DMS 273 (cell line): ENCODE measurements around the gene FKBP8.

Experiments
- DNase-seq: peaks from one replicate; lab custom pipeline; 2025; ENCODE audit not compliant: unreplicated experiment; lab: John Stamatoyannopoulos, UW

Gene FKBP8

DNA sequence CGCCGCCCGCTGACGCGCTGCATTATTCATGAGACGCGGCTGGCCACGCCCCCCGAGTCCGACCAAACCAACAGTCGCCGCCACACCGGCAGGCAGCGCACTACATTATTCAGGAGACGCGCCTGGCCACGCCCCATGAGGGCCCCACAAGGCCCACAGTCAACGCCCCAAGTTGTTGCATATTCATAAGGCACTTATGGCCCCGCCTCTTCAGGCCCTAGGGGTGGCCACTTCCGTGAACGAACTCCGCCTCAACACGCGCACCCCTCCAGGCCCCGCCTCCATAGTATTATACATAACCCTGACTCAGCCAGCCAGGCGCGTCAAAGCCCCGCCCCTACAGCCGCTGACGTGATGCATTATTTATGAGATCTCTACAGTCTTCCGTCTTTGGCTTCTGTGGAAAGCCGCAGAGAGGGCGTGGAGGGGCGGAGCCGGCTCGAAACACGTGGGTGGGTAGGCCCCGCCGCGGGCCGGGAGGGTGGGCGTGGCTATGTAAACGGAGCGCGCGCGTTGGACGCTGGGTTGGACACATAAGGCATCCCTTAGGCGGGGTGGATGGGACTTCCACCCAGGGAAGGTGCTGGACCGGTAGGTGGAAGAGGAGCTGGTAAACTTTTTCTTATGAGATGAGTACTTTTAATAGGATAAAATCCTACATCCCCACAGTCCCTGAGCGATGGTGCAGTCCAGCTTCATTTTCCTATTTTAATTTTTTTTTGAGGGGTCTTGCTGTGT, 21.1 kb downstream of the FKBP8 start:
- peak; percentile 100 for DNase-seq

DNA sequence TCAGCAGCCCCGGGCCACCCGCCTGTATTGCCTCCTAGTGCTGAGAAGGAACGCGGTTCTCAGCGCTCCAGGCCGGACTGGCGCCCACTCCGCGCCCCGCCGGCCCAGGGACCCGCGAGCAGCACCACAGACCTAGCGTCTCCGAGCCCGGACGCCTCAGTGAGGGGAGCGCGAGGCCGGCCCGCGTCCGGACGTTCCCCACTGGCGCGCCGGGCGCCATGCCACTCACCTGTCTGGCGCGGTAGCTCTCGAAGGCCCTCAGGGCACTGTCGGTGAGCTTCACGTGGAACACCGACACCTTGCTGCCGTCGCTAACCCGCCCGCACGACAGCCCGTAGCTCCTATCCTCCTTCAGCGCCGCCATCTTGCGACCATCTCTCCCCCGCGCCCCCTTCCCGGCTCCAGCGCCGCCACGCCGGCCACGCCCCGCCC, 21.7 kb downstream of the FKBP8 start, which contains the start of gene ELL:
ELL (minus strand) TSS at position 379 of the 432 bp plus-strand sequence; CDS start at position 364, 15 bp downstream.
- no peak for DNase-seq

DNA sequence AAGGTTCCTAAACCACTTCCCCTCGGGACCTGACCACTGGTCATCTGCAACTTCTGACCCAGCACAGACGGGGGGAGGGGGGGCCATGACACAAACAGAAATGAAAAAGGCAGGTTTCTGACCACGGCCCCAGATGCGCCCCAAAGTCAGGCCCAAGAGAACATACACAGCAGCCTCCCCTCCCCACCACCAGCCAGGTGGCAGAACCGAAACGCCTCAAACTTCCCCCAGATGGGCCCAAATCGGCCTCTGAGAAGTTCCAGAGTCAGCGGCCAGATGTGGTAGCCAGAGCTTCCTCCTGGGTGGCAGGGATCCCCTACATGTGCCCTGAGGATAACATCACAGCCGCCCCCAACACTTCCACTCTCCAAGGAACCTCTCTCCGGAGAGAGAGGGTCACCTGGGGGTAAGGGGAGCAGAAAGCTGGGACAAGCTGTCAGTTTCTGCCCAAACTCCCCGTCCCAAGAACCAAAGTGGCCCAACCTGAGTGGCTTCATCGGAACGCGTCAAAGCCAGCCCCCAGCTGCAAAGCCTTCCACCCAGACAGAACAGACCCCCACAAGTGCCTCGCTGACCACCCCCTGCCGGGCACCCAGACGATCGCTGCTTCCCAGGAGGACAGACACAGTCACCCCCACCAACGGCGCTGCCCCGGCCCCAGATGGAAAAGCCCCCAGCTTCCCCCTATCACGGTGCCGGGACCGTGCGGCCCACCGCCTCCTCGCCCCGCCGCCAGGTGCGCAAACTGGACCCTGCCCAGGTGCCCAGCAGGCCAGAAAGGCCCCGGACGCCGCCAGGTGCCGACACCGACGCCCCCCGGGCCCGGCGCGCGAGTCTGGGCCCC, 22.3 kb downstream of the FKBP8 start:
- DNase-seq = peak; percentile 61

DNA sequence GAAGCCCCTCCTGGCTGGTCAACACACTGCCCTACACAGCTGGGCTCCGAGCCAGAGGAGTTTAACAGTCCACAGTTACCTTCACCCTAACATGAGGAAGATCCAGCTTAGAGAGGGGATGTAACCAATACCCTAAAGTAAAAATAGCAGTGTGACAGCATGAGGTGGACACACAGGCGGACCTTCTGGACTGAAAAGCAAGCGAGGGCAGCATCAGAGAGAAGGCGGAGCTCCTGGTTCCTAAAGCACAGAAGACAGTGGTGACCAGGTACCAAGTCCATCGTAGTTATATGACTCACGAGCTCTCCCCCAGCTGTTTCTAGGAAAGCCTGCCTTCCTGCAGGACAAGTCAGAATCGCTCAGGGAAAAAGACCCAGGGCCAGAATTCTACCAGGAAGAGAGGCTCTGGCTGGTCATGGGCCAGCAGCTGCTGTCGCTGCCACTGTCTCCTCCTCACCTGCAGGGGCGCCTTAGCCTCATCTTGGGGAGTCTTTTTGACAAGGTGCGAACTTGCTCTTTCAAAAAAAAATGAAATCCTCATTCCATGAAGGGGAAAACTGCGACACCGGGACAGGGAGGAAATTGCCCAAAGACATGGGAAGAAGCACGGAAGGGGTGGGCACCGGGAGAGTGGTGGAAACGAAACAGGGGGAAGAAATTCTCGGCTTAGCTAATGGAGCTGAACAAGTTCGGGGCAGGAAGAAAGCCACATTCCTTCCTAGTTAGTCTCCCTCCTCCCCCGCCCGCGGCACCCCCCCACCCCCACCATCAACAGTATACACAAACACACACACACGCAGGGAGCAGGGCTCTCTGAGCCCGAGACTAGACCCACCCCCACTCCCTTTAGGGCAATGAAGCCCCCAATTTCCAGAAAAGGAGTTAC, 23.2 kb downstream of the FKBP8 start:
- peak; percentile 75 for DNase-seq

DNA sequence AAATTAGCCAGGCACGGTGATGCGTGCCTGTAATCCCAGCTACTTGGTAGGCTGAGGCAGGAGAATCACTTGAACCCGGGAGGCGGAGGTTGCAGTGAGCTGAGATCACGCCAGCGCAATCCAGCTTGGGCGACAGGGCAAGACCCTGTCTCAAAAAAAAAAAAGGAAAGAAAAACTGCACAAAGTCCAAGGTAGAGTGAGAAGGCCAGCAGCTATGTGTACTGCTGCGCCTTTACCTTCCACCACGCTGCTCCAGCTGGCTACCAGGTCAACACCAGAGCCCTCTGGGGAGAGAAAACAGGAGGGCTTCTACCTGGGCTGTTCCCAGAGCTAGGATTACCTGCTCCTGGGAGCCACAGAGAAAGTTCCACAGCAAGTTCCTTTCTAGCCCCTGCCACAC, 24.7 kb downstream of the FKBP8 start:
- DNase-seq = no peak

DNA sequence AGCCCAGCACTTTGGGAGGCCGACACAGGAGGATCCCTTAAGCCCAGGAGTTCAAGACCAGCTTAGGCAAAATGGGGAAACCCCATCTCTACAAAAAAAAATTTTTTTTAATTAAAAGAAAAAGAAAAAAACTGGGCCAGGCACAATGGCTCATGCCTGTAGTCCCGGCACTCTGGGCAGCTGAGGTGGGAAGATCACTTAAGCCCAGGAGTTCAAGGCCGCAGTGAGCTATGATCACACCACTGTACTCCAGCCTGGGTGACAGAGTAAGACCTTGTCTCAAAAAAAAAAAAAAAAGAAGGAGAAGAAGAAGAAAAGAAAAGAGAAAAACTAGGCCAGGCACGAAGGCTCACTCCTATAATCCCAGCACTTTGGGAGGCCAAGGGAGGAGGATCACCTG, 25.8 kb downstream of the FKBP8 start:
- DNase-seq = no peak

DNA sequence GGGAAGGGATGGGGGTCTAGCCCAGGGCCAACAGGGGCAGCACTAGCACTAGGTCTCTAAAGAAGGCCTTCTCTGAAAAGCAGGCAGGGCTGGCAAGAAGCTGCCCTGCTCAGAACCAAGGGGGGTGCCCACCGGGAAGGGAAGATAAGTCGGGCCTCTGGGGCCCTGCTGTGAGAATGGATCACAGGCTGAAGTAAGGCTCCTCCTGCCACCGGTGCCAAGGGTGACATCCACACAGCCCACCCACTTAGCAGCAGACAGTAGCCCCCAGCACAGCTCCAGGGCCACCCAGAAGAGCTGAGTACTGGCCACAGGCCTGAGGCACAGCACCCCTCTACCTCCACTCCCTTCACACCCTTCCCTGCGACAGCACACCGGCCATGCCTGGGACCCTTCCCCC, 27.4 kb downstream of the FKBP8 start:
- DNase-seq = no peak

DNA sequence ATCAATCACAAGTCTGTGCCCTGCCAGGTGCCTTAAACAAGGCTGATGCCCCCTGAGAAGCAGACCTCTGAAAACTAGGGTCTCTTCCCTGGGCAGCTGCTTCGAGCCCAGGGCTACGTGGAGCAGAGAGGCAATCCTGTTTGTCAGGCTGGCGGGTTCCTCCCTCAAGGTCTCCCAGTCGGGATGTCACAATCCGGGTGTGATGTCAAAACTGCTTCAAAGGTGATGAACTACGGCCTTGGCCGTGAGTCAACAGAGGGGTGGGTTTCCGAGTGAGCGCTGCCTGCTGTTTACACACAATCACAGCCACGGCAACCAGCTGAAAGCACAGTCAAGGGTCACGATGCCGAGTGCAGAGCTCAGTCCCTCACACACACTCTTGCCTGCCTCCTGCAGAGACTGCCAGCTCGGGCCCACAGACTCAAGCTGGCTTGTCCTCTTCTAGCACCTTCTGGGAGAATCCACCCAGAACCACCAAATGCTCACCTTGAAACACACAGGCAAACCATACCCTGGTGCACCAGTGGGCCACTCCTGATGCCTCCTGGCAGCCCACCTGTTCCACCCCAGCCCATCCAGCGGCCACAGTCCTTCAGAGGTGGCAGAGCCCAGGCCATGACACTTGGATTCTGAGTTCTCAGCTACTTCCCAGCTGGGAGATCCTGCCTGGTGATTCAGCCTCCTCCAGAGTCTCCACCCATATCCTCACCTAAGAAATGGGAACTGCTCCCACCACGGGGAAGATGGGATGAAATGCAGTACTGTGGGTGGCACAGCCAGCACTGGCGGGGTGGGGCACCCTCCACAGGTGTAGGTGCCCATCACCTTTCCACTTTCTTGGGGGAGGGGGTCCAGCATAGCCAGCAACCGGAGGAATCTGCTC, 28.3 kb downstream of the FKBP8 start:
- DNase-seq = no peak

DNA sequence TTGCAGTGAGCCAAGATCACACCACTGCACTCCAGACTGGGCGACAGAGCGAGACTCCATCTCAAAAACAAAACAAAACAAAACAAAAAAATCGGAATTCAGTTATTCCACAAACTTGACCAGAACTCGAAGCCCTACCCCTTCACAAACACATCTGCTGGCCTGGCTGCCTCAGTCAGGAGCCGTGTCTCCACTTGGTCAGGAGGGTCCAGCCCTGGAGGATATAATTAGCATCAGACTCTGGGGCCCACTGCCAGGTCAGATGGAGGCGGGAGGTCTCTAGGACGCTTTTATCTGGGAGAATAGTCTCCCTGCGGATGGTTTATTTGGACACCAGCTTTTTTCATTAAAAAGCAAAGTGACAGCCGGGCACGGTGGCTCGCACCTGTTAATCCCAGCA, 29.5 kb downstream of the FKBP8 start:
- no peak for DNase-seq

DNA sequence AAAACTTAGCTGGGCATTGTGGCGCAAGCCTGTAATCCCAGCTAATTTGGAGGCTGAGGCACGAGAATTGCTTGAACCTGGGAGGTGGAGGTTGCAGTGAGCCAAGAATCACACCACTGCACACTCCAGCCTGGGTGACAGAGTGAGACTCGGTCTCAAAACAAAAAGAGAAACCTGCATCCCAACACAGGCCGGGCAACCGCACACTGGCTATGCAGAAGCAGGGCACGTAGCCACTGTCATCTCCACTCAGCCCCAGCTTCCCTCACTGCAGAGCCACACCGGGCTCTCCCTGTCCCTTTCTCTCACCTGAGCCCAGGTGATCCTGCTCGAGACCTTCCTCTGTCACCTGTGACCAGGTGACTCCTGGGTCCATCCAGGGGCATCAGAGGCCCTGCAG, 33.2 kb downstream of the FKBP8 start:
- DNase-seq = no peak

DNA sequence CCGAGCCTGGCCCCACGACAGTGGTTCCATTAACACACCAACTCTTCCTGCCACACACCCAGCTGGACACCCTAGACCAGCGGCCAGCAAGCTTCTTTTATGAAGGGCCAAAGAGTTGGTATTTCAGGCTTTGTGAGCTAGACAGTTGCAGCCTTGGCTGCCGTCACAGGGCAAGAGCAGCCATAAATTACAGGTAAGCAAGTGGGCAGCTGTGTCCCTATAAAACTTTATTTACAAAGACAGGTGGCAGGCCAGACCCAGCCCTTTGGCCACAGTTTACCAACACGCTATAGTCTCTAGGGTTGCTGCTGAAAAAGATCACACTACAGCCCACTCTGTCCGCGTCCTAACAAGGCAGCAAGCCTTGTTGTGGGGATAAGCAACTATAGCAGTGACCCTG, 34.8 kb downstream of the FKBP8 start:
- no peak for DNase-seq

DNA sequence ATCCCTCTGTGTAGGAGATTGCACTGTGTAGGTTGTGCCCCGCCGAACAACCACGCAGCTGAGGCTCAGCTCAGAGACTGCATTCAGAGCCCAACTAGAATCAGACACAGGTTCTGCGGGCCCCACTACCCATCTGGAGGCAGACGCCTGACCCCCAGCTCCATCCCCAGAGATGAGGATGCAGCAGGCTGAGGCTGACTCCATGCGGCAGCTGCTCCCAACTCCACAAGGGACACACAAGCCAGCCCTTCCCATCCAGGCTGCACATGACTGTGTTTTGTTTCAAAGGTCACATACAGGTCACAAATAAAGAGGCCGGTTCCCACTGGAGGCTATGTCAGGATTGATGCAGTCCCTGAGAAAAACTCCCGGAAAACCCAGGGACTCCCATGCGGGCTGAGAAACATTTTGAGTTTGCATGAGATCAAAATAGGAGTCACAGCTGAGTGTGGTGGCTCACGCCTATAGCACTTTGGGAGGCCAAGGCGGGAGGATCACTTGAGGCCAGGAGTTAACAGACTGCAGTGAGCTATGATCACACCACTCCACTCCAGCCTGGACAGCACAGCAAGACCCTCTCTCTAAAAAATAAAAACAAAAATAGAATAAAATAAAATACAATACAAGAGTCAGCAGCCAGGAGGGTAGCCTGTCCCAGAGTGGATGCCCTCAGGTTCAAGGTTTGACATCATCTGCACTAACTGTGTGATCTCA, 35.5 kb downstream of the FKBP8 start:
- peak; percentile 57 for DNase-seq

DNA sequence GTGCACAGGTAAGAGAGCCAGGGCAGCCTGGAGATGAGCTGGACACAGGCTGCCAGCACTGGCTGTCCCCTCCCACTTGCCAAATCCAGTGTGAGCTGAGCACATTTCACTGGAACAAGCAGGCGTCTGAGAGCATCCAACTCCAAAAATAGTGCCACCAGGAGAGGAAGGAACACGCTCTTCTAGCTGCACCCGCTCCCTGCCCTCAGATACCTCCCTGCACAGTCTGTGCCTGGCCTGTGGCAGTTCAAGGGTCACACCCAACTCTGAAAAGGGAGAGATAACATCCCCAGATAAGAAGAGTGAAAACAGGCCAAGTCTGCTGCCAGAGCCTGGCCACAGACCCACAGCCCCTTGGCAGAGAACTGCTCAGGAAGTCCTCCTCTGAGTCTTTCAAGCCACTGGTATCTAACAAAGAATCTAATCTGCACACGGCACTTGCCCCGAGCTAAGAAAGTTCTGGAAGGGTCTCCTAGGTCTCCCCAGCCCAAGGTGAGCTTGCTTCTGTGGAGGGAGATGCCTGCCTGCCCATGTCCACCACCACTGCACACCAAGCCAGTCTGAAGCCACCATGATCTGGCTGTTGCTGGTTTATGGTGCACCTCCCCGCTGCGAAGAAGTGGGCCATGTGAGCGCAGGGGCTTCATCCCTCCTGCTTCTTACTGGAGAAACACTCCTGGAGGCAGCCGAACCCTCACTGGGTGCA, 36.2 kb downstream of the FKBP8 start:
- no peak for DNase-seq

DNA sequence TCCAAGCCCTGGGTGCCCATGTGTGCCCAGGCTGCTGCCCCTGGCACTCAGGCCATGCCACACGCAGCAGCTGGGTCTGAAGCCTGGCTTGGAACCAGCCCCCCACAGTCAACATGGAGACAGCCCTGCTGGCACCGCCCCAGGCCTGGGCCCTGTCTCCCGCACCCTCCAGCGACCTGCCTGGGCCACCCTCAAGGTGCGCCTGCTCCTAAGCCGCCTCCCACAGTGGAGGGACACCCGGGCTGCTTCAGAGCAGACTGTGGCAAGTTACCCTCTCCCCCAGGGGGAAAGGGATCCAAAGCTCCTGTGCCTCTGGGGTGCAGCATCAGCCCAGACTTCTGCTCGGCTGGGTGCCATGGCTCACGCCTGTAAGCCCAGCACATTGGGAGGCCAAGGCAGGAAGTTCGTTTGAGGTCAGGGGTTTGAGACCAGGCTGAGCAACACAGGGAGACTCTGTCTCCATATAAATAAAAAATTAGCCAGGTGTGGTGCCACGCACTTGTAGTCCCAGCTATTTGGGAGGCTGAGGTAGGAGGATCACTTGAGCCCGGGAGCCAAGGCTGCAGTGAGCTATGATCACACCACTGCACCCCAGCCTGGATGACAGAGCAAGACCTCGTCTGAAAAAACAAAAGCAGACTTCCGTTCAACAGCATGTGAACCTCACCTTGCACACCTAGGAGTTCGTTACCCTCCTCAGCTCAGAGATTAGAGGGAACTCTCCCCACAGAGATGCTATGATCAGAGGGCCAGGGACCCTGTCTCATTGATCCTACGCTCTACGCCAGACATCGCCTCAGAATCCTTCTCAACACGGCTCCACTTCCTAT, 37.1 kb downstream of the FKBP8 start:
- no peak for DNase-seq

DNA sequence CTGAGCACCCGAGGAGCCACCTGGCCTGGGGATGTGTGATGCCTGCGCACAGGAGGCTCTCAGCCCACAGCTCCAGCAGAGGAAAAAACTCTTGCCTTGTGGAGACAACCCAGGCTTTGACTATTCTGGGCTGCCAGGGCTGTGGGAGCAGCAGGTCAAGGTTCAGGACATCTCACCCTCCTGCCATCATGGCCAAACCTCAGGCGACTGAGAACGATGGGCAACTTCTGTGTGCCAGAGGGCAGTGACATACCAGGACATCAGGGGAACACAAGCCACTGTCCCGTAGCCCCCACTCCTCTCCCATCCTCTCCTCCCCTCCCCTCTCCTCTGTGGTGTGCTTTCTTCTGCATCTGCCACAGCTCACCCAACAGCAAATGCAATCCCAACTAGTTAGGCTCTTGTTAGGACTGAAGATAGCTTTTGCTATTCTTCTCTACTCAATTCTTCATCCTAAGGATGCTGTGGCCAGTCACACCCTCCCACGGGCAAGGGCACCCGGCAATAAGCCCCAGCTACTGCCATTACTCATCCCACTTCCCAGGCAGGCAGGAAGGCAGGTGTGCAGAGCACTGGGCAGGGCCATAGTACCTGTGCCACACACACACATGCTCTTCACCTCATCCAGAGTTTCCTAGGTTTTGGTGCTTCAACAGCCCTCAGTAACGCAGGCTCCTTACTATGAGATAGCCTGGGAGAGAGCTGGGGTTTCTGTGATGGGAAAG, 38.3 kb downstream of the FKBP8 start:
- DNase-seq = no peak

DNA sequence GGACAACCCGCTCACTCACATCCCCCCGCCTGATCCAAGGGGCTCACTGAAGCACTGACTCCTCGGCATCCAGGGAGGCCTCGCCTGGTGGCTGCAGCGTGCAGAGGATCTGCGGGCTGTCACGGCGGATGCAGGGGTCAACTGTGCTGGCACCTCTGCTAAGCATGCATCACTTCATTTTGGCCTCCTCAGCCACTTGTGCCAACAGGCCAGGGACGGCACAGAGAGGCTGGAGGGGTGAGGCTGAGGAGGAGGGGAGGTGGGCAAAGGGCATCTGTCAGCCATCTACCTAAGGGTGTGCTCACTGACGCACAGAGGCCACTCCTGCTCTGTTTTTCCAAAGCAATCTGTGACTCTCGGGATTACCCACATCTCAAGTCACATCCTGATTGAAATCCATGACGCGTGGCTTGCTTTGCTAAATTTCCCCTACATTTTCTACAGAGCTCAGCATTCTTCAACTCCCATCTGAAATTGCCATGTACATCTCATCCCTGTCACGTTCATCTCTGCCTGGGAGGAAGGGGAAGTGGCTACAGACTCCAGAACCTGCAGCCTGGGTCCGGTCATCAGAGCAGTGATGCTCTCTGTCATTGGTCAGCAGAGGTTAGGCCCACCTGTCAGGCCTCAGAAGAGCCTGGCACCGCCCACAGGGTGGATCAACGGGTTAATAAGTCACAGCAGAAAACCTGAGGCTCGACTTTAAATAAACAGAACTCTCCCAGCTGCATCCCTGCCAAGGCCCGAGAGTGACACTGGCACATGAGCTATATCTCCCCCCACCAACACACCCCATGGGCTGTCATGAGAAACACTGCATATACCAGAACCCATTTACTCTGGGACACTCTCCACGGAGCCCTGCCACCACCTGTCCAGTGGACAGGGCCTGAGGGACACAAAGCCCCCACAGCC, 39.1 kb downstream of the FKBP8 start:
- no peak for DNase-seq
